IPS-11a (cell line): Measurements from ENCODE around the gene PTPRG.

Experiments
- H3K4me3 ChIP-seq: one replicate; pipeline ENCODE4 v1.5.1; 2013; ENCODE audit warnings: low read depth, low read length, control low read depth

Gene PTPRG

DNA sequence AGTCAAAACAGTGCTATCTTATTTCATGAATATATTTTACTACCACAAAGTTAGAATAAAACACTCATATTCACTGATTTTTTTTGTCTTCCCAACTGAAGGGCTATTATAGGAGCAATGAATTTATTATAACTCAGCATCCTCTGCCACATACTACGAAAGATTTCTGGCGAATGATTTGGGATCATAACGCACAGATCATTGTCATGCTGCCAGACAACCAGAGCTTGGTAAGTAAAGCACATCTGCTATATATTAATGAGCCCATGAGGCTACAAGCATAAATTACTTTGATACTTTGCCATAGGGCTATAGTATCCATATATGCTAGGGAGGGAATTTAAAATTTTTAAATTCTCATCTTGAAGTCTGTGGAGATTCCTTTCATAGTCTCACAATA, 716.1 kb downstream of the PTPRG start:
- no peak overlapping the region for H3K4me3 ChIP-seq

DNA sequence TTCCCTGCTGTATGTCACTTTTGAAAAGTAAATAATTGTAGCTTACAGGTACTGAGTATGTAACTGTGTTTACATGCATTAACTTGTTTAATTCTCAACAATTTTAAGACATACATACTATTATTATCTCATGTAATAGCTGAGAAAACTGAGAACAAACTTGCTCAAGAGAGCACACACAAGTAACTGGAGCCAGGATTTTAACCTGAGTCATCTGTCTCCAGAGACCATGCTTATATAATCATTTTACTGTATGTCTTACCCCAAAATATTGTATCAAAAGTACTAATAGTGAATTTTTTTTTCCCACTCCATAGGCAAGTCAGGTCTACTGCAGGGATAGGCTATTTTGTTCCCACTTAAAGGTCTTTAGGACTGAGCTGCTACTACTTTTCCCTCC, 716.6 kb downstream of the PTPRG start:
- no peak overlapping the region for H3K4me3 ChIP-seq

- no peak overlapping the region for H3K4me3 ChIP-seq
These were observed 720.4 kb downstream of the PTPRG start for GRCh38 chr3:62281726-62282125.

GRCh38 chr3:62284442-62284841, 723.1 kb downstream of the PTPRG start:
- H3K4me3 ChIP-seq = no peak overlapping the region

- no peak overlapping the region for H3K4me3 ChIP-seq
These were observed 726.1 kb downstream of the PTPRG start for GRCh38 chr3:62287392-62287927.

GRCh38 chr3:62289922-62290321, 728.6 kb downstream of the PTPRG start:
- H3K4me3 ChIP-seq = no peak overlapping the region

GRCh38 chr3:62293051-62293780, 731.8 kb downstream of the PTPRG start:
- H3K4me3 ChIP-seq = no peak overlapping the region

- no peak overlapping the region for H3K4me3 ChIP-seq
These were observed 734.2 kb downstream of the PTPRG start for GRCh38 chr3:62295571-62295970.

- H3K4me3 ChIP-seq = no peak overlapping the region
These were observed 739.2 kb downstream of the PTPRG start for GRCh38 chr3:62300617-62301016.

DNA sequence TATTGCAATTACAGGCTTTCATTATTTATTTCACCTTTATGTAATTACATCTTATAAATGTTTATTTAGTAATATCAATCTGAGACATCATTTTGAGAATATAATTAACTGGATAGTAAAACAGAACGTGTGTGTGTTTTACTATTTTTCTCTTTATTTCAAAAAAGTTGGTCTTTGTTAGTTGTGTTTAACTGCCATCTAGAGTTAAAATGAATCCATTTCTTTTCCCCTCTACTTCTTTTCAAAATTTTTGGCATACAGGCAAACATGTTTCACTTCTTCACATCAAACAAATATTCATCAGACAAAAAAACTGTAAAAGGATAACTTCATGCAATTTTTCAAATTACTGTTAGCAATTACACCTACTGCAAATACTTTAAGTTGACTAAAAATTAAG, 750.8 kb downstream of the PTPRG start:
- H3K4me3 ChIP-seq = no peak overlapping the region

- no peak overlapping the region for H3K4me3 ChIP-seq
These were observed 755.2 kb downstream of the PTPRG start for GRCh38 chr3:62316525-62316924.

DNA sequence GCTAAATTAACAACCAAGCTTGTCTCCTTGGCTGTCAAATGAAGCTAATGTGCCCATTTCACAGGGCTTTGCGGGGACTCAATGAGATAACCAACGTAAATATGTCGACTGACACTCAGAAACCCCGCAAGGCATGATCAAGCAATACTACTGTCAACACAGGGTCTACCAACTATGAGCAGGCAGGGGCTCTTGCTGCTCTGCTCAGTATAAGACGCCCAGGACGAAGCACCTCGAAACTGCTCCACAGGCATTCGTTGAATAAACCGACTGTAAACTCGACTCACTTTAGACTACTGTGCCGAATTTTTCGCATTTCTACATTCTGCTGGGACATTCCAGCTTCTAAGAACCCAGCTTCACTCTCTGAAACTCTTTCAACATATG, 757.0 kb downstream of the PTPRG start:
- peak overlapping the region; percentile 89 for H3K4me3 ChIP-seq

- peak overlapping the region; percentile 89 for H3K4me3 ChIP-seq
These were observed 757.6 kb downstream of the PTPRG start for GRCh38 chr3:62318752-62319569.

DNA sequence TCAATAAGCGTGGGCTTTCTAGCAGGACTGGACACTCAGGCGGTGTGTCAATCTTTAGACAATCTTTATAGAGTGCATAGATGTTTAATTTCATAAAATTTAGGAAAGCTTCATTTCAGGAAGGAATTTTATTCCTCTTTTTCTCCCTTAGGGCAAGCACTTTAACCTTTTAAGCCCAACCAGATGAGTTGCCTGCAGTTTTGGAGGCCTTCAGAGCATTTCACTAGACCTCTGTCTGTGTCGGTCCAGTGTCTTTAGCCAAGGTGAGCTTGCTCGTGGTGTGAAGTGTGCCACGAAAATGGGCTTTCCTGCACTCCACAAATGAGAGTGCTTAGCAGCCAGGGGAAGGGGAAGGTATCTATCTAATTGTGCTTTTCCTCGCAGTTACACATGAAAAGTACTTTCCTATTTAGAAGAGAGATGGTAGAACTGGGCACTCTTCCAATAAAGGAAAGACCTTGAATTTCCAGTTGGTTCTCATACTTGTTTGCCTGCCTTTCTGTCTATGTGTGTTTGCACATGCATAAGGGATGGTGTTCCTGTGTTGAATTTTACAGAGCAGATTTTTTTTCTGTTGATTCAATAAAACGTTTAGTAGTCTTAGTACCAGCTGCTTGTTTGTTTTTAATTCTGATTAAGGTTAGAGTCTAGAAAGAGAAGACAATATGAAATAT, 758.3 kb downstream of the PTPRG start:
- peak overlapping the region; percentile 89 for H3K4me3 ChIP-seq

GRCh38 chr3:62323241-62323640, 761.9 kb downstream of the PTPRG start:
- H3K4me3 ChIP-seq = no peak overlapping the region

GRCh38 chr3:62325896-62326295, 764.5 kb downstream of the PTPRG start:
- no peak overlapping the region for H3K4me3 ChIP-seq

DNA sequence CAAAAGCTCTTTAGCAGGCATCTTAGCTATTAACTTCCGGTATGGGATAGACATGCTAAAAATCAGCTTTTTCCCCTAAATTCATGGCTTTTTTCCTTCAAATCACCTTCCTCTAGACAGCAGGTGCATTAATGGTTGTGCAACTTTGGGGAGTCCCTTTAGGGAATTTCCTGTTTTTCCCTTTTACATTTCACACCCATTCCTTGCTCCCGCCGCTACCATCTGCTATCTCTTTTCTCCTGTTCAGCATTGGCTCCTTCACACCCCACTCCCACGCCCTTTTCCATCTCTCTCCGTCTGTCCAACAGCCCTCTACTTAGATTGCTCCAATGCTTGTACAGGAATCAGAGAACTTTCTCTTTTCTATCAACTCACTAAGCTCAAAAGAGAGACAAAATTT, 768.6 kb downstream of the PTPRG start:
- no peak overlapping the region for H3K4me3 ChIP-seq

- no peak overlapping the region for H3K4me3 ChIP-seq
These were observed 770.6 kb downstream of the PTPRG start for GRCh38 chr3:62332017-62332416.

GRCh38 chr3:62332835-62333244, 771.5 kb downstream of the PTPRG start:
- H3K4me3 ChIP-seq = no peak overlapping the region

DNA sequence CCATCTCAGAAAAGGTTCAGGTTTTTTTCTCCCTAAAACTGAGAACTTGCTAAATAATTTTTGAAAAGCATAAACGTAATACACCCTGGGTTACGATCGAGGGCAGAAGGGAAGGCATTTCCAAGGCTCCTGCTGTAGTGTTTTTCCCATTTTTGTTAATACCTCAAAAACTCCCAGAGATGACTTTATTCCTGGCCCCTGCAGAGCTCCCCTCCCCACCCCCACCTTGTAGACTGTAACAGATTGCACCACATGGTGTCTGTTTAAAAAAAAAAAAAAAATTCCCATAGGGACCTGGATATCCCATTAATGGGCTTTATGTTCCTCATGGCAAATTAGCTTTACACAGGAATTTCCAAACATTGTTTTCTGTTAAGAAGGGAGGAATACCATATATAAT, 773.8 kb downstream of the PTPRG start:
- H3K4me3 ChIP-seq = no peak overlapping the region

- H3K4me3 ChIP-seq = no peak overlapping the region
These were observed 782.4 kb downstream of the PTPRG start for GRCh38 chr3:62343755-62344154.
